HG02642 (cell line): ENCODE data around the gene SPINT3.

Source experiments
- ATAC-seq: cut with Tn5 transposase; IDR thresholded peaks from one replicate; pipeline ENCODE4 v1.9.1; 2021; ENCODE audit warnings: mild to moderate bottlenecking; ENCODE audit not compliant: unreplicated experiment, poor library complexity

Gene SPINT3, protein sequence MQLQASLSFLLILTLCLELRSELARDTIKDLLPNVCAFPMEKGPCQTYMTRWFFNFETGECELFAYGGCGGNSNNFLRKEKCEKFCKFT

DNA sequence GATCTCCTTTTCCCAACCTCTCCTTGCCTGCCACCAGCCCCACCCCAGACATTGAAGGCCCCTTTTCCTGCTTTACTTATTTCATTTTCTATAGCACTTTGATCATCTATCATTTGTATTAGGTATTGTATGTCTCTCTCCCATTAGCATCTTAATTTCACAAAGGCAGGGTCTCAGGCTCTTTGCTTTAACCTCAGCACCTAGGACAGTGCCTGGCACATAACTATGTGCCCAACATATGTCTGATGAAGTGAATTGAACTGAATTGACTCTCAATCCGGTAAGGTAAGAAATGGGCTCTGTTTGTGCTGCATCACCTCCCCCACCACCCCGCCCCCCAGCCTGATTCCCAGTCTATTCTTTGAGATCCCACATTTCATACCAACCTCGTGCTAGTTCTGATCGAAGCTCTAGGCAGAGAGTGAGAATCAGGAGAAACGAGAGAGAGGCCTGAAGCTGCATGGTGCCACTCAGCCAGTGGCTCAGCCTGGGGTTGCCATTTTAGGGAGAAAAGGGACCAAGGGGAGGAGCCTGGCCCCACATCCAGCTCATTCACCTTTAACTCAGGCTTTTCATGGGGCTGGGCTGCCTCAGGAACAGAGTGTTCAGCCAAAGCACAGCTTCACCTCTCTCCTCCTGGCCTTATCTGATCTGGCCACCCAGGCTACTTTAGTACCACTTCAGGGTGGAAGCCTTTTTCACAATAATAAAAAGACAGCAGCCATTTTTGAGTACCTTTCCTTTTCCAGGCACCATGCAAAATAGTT is at the start of gene SPINT3:
SPINT3 (minus strand) TSS at position 476 of the 767 bp plus-strand sequence; CDS start at position 462, 14 bp downstream.
- ATAC-seq, result no peak

DNA sequence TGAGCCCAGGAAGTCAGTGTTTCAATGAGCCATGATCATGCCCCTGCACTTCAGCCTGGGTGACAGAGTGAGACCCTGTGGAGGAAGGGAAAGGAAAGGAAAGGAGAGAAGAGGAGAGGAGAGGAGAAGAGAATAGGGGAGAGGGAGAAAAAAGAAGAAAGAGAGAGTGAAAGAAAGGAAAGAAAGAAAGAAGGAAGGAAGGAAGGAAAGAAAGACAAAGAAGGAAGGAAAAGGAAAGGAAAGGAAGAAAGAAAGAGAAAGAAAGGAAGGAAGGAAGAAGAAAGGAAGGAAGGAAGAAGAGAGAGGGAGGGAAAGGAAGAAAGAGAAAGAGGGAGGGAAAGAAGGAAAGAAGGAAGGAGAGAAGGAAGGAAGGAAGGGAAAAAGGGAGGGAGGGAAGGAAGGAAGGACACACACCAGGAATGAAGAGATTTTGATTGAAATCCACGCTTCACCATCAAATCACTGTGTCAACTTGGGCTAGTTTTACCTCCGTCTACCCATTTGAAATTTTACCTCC is 49.4 kb upstream of the SPINT3 start:
- no peak for ATAC-seq

DNA sequence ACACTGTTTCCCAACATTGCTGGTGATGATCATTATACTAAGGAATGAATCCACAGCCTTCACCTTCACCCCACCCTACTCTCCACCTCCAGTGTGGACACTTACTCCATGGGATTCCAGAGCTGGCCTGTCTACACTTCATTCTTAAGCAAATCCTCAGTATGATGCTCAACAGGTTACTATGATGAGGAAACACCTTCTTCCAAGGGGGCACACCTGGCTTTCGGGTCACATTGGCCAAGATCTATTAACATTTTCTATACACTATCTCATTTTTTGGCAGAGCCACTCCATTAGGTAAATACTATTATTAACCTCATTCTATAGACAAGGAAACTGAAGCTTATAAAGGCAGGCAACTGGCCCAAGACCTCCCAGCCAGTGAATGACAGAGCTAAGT is 39.8 kb upstream of the SPINT3 start:
- no peak for ATAC-seq

DNA sequence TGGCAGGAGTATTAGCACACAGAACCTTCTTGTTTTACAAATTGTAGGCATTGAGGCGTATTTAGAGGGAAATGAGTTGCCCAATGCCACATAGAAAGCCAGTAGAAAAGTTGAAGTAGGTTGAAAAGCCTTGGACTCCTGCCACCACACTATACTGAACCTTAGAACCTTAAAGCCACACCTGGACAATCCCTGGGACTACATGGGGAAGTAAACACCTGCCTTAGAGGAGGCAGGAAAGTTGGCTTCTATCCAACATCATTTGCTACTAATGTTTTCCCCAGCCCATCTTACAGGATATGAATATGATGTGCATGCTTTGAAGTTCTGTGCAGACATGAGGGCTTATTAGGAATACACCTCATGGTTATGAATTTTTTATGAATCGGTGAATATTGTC is 37.0 kb upstream of the SPINT3 start:
- no peak for ATAC-seq

DNA sequence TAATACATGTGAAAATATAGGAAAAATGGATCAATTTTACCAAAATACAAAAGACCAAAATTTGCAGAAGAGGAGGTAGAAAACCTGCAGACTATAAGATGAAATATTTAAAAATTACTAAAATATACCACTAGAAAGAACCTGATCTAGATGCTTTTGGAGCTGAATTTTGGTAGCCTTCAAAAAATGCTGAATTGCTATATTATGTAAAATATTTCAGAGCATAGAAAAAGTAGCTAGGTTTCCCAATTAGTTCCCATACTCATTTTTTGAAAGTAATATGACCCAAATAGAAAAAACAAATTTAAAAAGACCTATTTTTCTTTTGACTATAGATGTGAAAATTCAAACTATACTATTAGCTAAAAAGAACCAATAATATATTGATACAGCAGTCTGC is 35.3 kb upstream of the SPINT3 start:
- no peak for ATAC-seq

DNA sequence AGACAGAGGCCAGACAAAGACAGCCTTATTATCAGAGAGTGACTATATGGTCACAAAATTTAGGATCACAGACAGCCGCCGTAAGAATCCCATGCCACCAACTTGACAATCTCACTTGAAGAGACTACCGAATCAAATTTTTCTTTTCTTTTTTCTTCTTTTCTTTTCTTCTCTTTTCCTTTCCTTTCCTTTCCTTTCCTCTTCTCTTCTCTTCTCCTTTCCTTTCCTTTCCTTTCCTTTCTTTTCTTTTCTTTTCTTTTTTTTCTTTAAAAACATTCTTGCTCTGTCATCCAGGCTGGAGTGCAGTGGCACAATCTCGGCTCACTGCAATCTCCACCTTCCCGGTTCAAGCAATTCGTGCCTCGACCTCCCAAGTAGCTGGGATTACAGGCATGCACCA is 33.0 kb upstream of the SPINT3 start:
- no peak for ATAC-seq

DNA sequence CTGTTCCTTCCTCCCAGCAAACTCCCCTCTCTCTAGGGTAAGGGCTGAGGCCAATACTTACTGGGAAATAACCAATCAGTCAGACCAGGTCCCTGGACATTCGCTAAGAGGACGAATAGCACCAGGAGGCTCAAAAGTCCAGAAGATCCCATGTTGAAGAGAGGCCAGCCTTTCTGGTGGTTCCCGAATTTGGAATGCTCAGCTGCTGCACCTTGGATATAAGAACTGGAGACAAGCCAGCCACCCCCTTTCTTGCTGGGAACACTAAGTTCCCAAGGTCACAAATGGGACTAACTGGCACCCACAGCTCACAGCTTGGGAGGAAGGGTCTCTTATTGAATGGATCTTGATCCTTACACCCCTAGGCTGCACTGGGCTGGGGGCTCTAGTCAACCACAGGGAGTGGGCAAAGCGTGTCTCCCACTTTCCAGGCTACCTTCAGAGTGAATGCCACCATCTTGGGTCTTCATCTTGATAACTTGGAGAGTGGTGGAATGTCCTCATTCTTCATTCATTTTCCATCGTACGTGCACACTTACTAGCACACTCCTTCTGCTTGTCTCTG is 31.9 kb upstream of the SPINT3 start, which contains the start of gene EPPIN:
EPPIN (minus strand) TSS at position 196 of the 565 bp plus-strand sequence; CDS start at position 152, 44 bp downstream.
- ATAC-seq, result no peak

DNA sequence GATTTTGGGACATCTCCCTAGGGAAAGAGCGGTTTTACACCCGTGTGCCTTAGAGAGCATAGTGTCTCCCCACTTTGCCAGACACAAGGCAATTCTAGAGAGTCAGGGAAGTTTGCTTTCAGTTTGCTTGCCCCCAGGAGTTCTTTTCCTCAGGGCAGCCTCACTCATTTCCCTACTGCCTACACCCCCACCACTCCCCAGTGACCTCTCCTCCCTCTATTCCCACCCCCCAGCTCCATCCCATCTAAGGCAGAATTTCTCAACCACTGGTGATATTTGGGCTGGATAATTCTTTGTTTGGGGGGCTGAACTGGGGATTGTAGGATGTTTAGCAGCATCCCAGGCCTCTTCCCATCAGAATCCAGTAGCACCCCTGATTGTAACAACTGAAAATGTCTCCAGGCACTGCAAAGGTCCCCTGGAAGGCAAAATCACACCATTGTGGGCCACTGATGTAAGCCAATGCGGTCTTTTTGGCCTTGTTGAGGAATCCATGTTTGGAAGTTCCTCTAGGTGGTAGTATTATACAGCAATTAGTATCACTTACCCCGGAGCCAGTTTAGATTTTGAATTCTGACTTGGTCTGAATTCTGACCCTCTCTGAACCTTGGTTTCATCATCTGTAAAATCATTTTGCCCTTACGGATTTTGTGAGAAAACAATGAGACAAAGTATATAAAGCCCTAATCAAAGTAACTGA is 30.5 kb upstream of the SPINT3 start:
- ATAC-seq, result no peak

DNA sequence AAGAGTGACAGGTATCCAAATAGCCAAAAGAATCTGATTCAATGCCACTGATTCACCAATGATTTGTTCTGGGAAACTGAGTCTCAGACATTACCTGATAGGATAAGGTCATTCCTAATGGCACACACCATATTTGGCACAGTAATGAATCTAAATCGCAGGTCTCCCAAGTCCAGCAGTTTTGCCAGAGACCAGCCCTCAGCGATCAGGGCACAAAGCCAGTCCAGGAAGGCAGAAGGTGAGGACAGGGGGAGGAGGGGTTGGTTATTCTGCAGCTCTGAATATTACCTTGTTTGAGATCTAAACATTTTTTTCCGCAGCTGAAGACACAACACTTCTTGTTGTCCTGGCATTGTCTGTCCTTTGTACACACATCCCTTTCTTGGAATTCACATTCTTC is 29.9 kb upstream of the SPINT3 start:
- ATAC-seq, result no peak

DNA sequence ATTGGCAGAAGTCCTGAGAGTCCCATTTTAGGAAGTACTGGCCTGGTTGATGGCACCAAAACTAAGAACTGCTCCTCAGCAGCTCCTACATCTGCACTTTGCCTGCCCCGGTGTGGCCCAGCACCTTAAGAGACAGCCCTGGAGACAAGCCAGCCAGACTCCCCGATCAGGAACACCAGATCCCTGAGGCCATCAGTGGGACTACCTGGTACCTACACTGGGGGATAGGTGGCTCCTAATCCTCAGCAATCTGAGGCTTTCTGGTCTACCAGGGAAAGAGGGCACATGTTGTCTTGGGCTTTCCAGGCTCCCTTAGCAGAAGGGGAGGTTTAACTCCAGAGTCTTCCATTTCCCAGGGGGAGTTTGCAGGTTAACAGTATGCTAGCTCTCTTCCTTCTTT is 24.0 kb upstream of the SPINT3 start, which contains the start of gene WFDC6:
WFDC6 (minus strand) TSS at position 101 of the 400 bp plus-strand sequence; CDS start at position 26, 75 bp downstream.
- no peak for ATAC-seq

DNA sequence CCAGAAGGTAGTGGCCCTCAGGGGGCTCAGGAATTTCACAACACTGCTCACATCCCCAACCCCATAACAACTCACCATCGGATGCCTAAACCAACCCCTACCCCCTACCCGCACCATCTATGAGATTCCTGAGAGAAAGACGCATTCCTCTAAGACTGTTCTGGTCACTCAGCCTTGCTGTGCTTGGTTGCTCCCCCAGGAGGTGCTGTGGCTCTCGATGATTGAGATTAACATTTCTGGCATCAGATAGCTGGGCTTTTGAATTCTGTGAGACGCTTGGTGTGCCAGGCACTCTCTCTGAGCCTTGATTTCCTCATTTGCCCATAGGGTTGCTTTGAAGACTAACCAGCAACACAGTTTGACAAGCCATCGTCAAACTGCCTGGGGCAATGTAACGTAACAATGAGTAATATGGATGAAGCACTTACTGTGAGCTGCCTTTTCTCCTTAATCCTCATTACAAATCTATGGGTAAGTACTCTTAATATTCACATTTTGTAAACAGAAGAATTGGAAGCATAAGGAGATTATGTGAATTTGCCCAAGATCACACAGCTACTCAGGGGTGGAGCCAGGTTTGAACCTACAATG is 22.9 kb upstream of the SPINT3 start:
- ATAC-seq, result no peak

DNA sequence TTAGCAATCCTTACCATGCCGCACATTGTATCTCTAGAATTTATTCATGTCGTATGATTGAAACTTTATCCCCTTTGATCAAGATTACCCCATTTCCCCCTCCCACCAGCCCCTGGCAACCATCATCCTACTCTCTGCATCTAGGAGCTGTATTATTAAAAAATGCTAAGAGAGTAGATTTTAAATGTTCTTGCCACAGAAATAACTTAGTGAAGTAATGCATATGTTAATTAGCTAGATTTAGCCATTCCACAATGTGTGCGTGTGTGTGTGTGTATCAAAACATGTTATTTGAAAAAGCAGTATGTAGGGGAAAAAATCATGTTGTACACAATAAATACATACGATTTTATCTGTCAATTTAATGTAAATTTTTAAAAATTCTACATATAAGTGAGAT is 11.9 kb upstream of the SPINT3 start:
- no peak for ATAC-seq

DNA sequence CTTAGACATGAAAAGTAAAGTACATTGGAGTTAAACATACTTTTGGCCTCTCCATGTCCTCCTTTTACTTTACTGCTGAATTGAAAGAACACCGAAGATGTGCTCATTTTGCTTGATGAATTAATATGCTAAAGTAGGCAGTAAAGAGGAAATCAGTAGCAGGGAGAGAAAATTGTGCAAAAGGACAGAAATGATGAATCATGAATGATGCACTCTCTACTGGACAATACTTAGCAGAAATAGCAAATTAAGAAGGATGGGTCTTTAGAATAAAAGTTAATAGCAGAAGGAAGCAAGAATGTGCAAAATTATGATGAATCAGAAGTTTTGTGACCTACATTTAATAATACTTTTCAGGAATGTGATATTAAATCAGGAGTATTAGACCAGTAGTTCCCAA is 8.4 kb upstream of the SPINT3 start:
- ATAC-seq, result no peak

DNA sequence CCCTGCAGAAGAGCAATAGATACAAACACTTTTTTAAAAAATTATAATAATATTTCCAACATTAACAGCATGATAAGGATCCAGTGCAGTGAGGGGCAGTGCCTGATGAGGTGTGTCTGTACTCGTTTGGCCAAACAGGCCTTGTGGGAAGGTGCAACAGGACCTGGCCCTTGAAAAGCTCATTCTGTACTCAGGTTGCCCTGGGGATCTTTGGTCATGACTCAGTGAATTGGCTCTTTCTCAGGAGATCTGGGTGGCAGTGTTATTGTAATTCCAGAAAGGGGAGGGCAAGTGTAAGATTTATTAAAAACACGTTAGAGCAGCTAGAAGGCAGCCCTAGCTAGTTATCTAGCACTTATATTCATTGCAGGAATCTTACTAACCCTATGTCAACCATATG is 2.9 kb upstream of the SPINT3 start:
- no peak for ATAC-seq

DNA sequence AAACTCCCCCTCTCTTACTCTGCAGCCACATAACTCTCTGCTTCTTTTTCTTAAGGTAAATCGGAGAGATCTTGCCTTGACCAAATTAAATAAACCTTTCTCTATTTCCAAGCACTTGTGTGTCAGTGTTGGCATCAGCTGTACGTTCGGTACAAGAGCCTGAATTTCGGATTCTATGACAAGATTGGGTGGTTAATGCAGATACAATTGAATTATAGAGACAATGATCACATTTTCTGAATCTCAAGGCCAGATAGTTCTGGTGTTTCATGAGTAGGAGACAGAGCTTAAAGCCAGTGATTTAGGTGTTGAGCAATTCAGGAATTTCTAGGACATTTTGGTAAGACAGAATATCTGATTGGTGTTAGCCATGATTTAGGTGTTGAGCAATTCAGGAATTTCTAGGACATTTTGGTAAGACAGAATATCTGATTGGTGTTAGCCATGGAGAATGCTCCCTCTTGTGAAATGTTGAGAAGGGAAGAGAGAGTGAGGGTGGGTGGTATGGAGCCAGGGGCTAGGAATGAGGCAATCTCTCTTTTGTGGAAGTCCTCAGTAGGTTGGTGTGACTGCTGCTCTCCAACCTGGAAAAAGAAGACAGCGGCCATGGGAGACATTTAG is 5.1 kb downstream of the SPINT3 start:
- no peak for ATAC-seq

DNA sequence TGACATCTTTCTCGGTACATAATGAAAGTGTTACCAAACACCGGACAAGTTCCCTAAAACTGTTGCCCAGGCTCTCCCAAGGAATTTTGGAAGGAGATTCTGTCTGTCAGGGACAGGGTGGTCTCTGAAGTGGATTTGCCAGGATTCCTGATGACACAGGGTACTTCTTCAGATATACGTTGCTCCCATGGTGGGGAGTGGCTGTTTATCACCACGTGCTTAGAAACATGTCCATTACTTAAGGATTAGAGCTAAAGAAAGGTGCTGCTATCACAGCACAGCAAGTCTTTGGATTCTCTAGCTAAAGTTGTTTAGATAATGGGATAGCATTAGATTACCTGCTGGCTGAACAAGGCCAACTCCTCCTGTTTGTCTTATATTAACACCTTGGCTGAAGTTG is 6.3 kb downstream of the SPINT3 start:
- no peak for ATAC-seq

DNA sequence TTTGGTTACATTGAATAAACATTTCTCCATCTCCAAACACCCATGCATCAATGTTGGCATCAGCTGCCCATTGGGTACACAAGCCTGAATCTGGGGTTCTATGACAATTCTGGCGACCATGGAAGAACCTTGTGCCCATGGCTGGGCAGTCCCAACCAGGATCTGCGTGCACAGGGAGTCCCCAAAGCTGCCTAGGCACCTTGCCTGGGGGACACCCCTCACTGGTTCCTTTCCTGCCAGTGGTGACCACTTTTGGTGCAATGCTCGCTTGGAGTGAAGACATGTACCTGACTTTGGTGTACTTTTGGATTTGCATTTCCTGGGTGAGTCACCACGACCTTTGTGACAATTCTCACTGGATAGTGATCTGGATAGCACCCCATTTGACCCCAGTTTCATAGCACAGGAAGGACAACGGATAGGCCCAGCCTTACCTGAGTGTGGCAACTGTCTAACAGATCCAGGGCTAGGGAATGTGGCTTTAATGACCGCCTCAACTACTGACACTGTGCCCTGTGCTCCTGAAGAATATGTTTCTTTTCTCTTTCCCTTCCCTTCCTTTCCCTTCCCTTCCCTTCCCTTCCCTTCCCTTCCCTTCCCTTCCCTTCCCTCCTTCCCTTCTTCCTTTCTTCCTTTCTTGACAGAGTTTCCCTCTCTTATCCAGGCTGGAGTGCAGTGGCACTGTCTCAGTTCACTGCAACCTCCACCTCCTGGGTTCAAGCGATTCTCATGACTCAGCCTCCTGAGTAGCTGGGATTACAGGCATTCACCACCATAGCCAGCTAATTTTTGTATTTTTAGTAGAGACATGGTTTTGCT is 7.1 kb downstream of the SPINT3 start:
- ATAC-seq, result no peak

DNA sequence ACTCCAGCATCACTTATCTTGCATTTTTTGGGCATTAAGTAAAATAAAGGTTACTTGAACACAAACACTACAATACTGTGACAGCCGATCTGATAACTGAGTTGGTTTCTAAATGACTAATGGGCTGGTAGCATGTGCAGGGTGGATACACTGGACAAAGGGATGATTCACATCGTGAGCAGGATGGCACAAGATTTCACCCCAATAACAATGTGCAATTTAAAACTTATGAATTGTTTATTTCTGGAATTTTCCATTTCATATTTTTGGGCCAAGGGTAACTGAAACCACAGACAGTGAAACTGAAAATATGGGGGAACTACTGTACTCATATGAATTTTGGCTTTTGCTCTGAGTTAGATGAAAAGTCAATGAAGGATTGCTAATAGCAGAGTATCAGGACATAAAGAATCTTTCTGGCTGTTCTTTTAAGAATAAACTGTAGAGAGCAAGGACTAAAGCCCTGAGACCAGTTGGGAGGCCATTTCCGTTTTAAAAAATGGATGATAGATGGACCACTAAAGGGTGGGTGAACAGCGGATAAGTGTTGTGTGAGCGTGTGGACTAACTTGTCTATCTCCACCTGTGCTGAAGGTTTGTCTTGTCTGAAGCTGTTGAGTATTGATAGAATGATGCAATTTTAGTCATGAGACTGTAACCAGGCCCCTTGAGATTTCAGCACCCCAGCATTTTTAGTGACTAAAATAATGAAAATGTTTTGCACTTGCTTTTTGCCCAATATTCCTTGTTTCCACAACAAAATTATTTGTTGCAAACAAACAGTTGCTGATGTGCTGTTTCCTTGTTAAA is 8.2 kb downstream of the SPINT3 start:
- ATAC-seq, result no peak
